K562 (cell line): Measurements from ENCODE around the gene FASLG. TPM values are rescaled to one million over a fixed set of nuclear protein-coding genes. Genes with fewer than 3 reads are reported as not detected.

ENCODE experiments used
- BACH1 ChIP-seq: fragments of 200-800 bp; sonication (Bioruptor generic); IDR thresholded peaks from 2 replicates; pipeline ENCODE4 v1.6.1; 2016; ENCODE audit warnings: missing genetic modification characterization, missing compliant biosample characterization
- DMBX1 ChIP-seq: fragments of 250-450 bp; sonication (Bioruptor Pico); IDR thresholded peaks from 2 replicates; pipeline ENCODE4 v1.8.0; 2022; ENCODE audit warnings: inconsistent platforms, mild to moderate bottlenecking, moderate library complexity, borderline replicate concordance
- ELF4 ChIP-seq: fragments of 450-650 bp; formaldehyde crosslinking; IDR thresholded peaks from 2 replicates; pipeline ENCODE4 v1.4.0; 2022; ENCODE audit warnings: missing genetic modification characterization
- MECOM ChIP-seq: fragments of 250-450 bp; sonication (Bioruptor Pico); IDR thresholded peaks from 2 replicates; pipeline ENCODE4 v1.8.0; 2022; ENCODE audit warnings: inconsistent platforms
- NFXL1 ChIP-seq: fragments of 450-650 bp; formaldehyde crosslinking; IDR thresholded peaks from 2 replicates; pipeline ENCODE4 v1.4.0; 2021; ENCODE audit warnings: mild to moderate bottlenecking
- NR4A1 ChIP-seq, 2 experiments: fragments of 250-450 bp in 1 of 2; fragments of 450-650 bp in 1 of 2; sonication (Bioruptor Pico) in 1 of 2; IDR thresholded peaks; 2 replicates each; pipeline versions ENCODE4 v1.4.0 to v1.6.1; 2016 to 2020; ENCODE audit warnings: mild to moderate bottlenecking in 2 of 2, missing compliant biosample characterization in 1 of 2, missing genetic modification characterization in 1 of 2, moderate library complexity in 1 of 2
- SMAD4 ChIP-seq: fragments of 250-450 bp; sonication (Bioruptor Pico); conservative IDR thresholded peaks from 2 replicates; pipeline ENCODE4 v1.8.0; 2021; ENCODE audit warnings: inconsistent platforms, mild to moderate bottlenecking, moderate library complexity
- ZNF239 ChIP-seq: fragments of 250-450 bp; sonication (Bioruptor Pico); IDR thresholded peaks from 2 replicates; pipeline ENCODE4 v1.4.0; 2020; ENCODE audit warnings: mild to moderate bottlenecking
- ZNF274 ChIP-seq: IDR thresholded peaks from 2 replicates; pipeline ENCODE4 v1.6.1; 2011; ENCODE audit warnings: low read depth, mild to moderate bottlenecking, low read length, moderate library complexity, borderline replicate concordance
- ZNF584 ChIP-seq: fragments of 200-800 bp; sonication (Bioruptor generic); IDR thresholded peaks from 2 replicates; pipeline ENCODE4 v1.6.1; 2016; ENCODE audit warnings: low read depth, mild to moderate bottlenecking, missing genetic modification characterization, missing compliant biosample characterization
- polyA plus RNA-seq, 8 experiments: library from polyadenylated mRNA; depleted of rRNA in 4 of 8; stranded (reverse) in 5 of 8; unstranded in 3 of 8; fragments of >200 nt; fragmentation: Nextera tagmentation in 2 of 8; fragmentation: Illumina TruSeq in 1 of 8; extraction: Ambion mirVana in 2 of 8; extraction: Trizol in 1 of 8; gene quantifications; 2 replicates each; pipeline versions ENCODE4 v1.2.1 to v1.2.3, GENCODE V29; 2011 to 2014; ENCODE audit warnings: inconsistent platforms in 1 of 8, missing spikeins in 1 of 8
- total RNA-seq, 7 experiments: library from RNA; depleted of rRNA in 6 of 7; stranded (reverse); fragments of >200 nt in 6 of 7; fragmentation: Illumina TruSeq in 2 of 7; extraction: Trizol in 2 of 7; gene quantifications; 2 replicates each; pipeline versions ENCODE4 v1.2.1 to v1.2.3, GENCODE V29; 2011 to 2021; ENCODE audit warnings: low replicate concordance in 1 of 7
- TF ChIP-seq, protein P1 (sequence below): fragments of 150-350 bp; conservative IDR thresholded peaks from 2 replicates; pipeline ENCODE4 v1.6.1; 2014; ENCODE audit warnings: low read length
- TF ChIP-seq, protein P2 (sequence below): IDR thresholded peaks from 2 replicates; pipeline ENCODE4 v1.6.1; 2012; ENCODE audit warnings: low read depth, low read length, improper control_type of control experiment, borderline replicate concordance
- TF ChIP-seq, protein P3 (sequence below): fragments of 450-650 bp; formaldehyde crosslinking; IDR thresholded peaks from 2 replicates; pipeline ENCODE4 v1.4.0; 2022; ENCODE audit warnings: mild to moderate bottlenecking, moderate library complexity
- TF ChIP-seq, protein P4 (sequence below): fragments of 450-650 bp; IDR thresholded peaks from 2 replicates; pipeline ENCODE4 v1.6.1; 2016; ENCODE audit warnings: missing biosample characterization, missing genetic modification characterization
- TF ChIP-seq, protein P5 (sequence below): fragments of 450-650 bp; conservative IDR thresholded peaks from 2 replicates; pipeline ENCODE4 v1.6.1; 2016; ENCODE audit warnings: missing genetic modification characterization, low read depth, mild to moderate bottlenecking, missing compliant biosample characterization, moderate library complexity
- TF ChIP-seq, protein P6 (sequence below): sonication (generic); formaldehyde crosslinking; IDR thresholded peaks from 2 replicates; pipeline ENCODE4 v1.8.1; 2023; ENCODE audit warnings: mild to moderate bottlenecking, missing genetic modification reagents
- TF ChIP-seq, protein P7 (sequence below): fragments of 450-650 bp; conservative IDR thresholded peaks from 2 replicates; pipeline ENCODE4 v1.6.1; 2016; ENCODE audit warnings: missing genetic modification characterization, low read depth, mild to moderate bottlenecking, control low read depth, missing compliant biosample characterization

The FASLG gene
- total and polyA plus RNA-seq, 9 of the 15 experiments (the other 6 are each of a cell fraction or from before 2014, with no cell fraction given) = not detected

DNA sequence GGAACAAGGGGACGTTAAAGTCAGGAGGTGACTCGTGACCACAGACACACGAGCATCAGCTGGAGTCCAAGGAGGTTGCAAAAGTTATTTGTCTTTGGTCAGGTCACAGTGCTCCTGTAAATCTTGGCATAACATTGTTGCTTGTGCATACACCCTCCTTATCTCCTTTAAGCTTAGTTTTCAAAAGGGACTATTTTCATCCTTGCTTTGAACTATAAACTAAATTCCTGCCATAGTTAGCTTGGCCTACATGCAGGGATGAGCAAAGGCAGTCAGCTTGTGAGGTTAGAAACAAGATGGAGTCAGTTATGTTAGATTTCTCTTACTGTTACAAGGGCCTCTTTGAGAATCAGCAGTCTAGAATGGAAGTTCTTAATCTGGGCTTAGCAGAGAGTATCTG lies 28.0 kb upstream of the FASLG start (continued):
- TF ChIP-seq, protein P1, sequence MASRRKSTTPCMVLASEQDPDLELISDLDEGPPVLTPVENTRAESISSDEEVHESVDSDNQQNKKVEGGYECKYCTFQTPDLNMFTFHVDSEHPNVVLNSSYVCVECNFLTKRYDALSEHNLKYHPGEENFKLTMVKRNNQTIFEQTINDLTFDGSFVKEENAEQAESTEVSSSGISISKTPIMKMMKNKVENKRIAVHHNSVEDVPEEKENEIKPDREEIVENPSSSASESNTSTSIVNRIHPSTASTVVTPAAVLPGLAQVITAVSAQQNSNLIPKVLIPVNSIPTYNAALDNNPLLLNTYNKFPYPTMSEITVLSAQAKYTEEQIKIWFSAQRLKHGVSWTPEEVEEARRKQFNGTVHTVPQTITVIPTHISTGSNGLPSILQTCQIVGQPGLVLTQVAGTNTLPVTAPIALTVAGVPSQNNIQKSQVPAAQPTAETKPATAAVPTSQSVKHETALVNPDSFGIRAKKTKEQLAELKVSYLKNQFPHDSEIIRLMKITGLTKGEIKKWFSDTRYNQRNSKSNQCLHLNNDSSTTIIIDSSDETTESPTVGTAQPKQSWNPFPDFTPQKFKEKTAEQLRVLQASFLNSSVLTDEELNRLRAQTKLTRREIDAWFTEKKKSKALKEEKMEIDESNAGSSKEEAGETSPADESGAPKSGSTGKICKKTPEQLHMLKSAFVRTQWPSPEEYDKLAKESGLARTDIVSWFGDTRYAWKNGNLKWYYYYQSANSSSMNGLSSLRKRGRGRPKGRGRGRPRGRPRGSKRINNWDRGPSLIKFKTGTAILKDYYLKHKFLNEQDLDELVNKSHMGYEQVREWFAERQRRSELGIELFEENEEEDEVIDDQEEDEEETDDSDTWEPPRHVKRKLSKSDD = no peak
- TF ChIP-seq, protein P2, sequence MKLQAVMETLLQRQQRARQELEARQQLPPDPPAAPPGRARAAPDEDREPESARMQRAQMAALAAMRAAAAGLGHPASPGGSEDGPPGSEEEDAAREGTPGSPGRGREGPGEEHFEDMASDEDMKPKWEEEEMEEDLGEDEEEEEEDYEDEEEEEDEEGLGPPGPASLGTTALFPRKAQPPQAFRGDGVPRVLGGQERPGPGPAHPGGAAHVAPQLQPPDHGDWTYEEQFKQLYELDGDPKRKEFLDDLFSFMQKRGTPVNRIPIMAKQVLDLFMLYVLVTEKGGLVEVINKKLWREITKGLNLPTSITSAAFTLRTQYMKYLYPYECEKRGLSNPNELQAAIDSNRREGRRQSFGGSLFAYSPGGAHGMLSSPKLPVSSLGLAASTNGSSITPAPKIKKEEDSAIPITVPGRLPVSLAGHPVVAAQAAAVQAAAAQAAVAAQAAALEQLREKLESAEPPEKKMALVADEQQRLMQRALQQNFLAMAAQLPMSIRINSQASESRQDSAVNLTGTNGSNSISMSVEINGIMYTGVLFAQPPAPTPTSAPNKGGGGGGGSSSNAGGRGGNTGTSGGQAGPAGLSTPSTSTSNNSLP = no peak
- TF ChIP-seq ELF4 = no peak
- no peak for TF ChIP-seq NR4A1 (CRISPR knock-in tag; IDR thresholded peaks at IDR 0.05)
- peak; percentile 84 for TF ChIP-seq NR4A1 (tag; IDR thresholded peaks at IDR 0.05)
- peak; percentile 40; the same call in 1 of the 2 replicates for TF ChIP-seq ZNF239 (CRISPR knock-in tag)
- peak; percentile 59; the same call in 1 of the 2 replicates for TF ChIP-seq MECOM (CRISPR knock-in tag)
- peak; percentile 75 for TF ChIP-seq BACH1 (tag)
- TF ChIP-seq SMAD4 (CRISPR knock-in tag) = peak; percentile 71
- TF ChIP-seq ZNF584 = peak; percentile 34; the same call in 1 of the 2 replicates
- TF ChIP-seq NFXL1 = peak; percentile 88
- no peak for TF ChIP-seq ZNF274
- TF ChIP-seq, protein P3, sequence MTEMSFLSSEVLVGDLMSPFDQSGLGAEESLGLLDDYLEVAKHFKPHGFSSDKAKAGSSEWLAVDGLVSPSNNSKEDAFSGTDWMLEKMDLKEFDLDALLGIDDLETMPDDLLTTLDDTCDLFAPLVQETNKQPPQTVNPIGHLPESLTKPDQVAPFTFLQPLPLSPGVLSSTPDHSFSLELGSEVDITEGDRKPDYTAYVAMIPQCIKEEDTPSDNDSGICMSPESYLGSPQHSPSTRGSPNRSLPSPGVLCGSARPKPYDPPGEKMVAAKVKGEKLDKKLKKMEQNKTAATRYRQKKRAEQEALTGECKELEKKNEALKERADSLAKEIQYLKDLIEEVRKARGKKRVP (CRISPR knock-in tag) = 0 out of 2 replicates have a peak, but pooled peaks have one; percentile 49
- TF ChIP-seq DMBX1 (CRISPR knock-in tag) = peak; percentile 62; the same call in 1 of the 2 replicates
- TF ChIP-seq, protein P4, sequence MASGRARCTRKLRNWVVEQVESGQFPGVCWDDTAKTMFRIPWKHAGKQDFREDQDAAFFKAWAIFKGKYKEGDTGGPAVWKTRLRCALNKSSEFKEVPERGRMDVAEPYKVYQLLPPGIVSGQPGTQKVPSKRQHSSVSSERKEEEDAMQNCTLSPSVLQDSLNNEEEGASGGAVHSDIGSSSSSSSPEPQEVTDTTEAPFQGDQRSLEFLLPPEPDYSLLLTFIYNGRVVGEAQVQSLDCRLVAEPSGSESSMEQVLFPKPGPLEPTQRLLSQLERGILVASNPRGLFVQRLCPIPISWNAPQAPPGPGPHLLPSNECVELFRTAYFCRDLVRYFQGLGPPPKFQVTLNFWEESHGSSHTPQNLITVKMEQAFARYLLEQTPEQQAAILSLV (tag) = 0 out of 2 replicates have a peak, but pooled peaks have one; percentile 60
- TF ChIP-seq, protein P5, sequence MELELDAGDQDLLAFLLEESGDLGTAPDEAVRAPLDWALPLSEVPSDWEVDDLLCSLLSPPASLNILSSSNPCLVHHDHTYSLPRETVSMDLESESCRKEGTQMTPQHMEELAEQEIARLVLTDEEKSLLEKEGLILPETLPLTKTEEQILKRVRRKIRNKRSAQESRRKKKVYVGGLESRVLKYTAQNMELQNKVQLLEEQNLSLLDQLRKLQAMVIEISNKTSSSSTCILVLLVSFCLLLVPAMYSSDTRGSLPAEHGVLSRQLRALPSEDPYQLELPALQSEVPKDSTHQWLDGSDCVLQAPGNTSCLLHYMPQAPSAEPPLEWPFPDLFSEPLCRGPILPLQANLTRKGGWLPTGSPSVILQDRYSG (tag) = peak; percentile 79
- TF ChIP-seq, protein P6, sequence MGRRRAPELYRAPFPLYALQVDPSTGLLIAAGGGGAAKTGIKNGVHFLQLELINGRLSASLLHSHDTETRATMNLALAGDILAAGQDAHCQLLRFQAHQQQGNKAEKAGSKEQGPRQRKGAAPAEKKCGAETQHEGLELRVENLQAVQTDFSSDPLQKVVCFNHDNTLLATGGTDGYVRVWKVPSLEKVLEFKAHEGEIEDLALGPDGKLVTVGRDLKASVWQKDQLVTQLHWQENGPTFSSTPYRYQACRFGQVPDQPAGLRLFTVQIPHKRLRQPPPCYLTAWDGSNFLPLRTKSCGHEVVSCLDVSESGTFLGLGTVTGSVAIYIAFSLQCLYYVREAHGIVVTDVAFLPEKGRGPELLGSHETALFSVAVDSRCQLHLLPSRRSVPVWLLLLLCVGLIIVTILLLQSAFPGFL (CRISPR knock-in tag) = no peak
- TF ChIP-seq, protein P7, sequence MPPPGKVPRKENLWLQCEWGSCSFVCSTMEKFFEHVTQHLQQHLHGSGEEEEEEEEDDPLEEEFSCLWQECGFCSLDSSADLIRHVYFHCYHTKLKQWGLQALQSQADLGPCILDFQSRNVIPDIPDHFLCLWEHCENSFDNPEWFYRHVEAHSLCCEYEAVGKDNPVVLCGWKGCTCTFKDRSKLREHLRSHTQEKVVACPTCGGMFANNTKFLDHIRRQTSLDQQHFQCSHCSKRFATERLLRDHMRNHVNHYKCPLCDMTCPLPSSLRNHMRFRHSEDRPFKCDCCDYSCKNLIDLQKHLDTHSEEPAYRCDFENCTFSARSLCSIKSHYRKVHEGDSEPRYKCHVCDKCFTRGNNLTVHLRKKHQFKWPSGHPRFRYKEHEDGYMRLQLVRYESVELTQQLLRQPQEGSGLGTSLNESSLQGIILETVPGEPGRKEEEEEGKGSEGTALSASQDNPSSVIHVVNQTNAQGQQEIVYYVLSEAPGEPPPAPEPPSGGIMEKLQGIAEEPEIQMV = peak; percentile 64
